Measurements from ENCODE around the gene IREB2. TPM values are rescaled to one million over a fixed set of nuclear protein-coding genes. Genes with fewer than 3 reads are reported as not detected.
"Not testable (repeated sequence)": the region's sequence is repeated elsewhere in the genome, so short reads cannot be mapped to it uniquely, and the experiment has no call there.

Gene IREB2, protein sequence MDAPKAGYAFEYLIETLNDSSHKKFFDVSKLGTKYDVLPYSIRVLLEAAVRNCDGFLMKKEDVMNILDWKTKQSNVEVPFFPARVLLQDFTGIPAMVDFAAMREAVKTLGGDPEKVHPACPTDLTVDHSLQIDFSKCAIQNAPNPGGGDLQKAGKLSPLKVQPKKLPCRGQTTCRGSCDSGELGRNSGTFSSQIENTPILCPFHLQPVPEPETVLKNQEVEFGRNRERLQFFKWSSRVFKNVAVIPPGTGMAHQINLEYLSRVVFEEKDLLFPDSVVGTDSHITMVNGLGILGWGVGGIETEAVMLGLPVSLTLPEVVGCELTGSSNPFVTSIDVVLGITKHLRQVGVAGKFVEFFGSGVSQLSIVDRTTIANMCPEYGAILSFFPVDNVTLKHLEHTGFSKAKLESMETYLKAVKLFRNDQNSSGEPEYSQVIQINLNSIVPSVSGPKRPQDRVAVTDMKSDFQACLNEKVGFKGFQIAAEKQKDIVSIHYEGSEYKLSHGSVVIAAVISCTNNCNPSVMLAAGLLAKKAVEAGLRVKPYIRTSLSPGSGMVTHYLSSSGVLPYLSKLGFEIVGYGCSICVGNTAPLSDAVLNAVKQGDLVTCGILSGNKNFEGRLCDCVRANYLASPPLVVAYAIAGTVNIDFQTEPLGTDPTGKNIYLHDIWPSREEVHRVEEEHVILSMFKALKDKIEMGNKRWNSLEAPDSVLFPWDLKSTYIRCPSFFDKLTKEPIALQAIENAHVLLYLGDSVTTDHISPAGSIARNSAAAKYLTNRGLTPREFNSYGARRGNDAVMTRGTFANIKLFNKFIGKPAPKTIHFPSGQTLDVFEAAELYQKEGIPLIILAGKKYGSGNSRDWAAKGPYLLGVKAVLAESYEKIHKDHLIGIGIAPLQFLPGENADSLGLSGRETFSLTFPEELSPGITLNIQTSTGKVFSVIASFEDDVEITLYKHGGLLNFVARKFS
- total RNA-seq: 73.4 and 80.5 TPM in 2 replicates

DNA sequence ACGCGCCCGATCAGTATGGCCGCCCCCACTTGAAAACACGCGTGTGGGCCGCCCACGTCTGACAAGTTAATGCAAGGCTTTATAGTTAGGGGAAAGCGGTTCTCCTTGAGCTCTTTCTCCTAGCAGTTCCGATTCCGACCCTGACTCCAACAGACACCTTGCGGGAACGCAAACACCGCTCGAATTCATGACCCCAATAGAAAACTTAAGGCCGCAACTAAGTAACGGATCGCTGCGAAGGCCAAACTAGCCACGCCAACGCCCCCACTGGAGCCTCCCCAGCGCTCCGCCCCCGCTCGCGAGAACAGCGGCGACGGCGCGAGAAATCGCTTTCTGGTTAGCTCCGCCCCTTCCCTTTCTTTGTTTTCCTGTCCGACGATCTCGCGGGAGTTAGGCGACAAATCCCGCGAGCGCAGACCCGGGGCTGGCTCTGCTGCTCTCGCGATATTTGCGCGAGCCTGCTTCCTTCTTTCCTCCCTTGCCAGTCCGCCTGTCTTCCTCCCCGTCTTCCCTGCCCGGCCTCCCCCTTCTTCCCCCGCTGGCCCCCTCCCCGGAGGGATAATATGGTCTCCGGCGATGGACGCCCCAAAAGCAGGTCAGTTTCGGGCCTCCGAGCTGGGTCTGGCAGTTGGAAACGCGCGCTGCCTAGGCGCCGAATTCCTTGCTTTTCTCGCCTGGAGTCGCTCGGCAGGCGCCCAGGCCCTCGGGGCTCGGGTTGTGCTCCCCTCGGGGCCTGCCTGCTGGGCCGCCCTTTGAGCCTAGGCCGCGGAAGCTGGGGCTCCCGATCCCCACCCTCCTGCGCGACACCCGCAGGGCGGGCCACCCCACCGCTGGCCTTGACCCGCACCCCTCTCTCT is at the start of gene IREB2:
Gene IREB2, plus strand, starts transcription at position 455 of the 857 bp plus-strand sequence. Its CDS starts 122 bp downstream, at position 577.
- intact Hi-C loops (cut with micrococcal nuclease): loop anchor here (1.0 to 5.0 kb wide), 8 partner anchors 44 to 434 kb away; partner anchors contain the start of genes DNAJA4, HYKK, IDH3A and MORF4L1

DNA sequence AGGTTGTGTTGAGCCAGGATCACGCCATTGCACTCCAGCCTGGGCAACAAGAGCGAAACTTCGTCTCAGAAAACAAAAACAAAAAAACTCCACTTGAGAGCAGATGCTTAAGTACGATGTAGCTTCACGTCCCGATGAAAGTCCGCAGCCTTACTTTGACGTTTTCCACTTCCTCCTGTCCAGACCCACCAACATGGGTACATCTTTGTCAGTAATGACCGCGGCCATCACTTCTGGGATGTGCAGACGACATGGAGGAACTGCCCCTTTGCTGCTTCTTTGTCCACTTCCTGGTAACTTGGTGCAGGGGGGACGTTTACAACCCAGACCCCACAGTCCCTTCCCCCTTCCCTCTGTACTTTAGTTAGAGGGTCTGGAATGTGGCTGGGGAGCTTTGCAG is 49.2 kb upstream of the IREB2 start:
- intact Hi-C loops (cut with micrococcal nuclease): no loop called here

- intact Hi-C loops (cut with micrococcal nuclease): no loop called here
Observed at GRCh38 chr15:78389322-78389721, 48.7 kb upstream of the IREB2 start.

DNA sequence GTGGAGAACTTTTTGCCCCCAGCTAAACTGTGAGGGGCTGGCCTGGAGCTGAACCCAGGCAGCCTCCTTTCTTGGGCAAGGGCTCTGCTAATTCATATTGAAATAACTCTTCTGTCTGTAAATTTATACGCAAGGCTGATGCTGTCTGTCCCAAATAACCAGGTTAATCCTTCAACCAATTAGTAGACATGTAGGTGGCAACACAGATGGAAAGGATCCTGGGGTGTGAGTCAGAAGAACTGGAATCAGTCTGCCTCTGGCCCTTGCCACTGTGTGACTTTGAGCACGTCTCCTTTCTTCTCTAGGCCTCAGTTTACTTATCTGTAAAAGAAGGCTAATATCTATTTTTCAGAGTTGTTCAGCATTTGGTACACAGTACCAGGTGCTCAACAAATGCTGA is 48.3 kb upstream of the IREB2 start:
- intact Hi-C loops (cut with micrococcal nuclease): no loop called here

DNA sequence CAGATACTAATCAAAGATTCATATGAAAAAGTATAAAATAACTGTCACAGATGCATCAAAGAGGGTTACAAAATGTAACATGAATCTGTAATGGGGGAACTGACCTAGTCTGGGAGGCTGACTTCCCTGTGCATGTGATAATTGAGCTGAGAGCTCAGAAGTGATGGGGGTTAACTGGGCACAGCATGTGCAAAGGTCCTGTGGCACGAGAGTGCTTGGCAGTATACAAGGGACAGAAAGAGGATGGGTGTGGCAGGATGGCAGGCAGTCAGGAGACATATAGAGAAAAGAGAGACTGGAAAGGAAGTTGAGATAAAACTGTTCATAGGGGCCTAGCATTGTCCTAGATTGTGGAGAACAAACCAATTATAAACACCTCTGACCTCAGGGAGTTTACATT is 47.8 kb upstream of the IREB2 start:
- intact Hi-C loops (cut with micrococcal nuclease): no loop called here

DNA sequence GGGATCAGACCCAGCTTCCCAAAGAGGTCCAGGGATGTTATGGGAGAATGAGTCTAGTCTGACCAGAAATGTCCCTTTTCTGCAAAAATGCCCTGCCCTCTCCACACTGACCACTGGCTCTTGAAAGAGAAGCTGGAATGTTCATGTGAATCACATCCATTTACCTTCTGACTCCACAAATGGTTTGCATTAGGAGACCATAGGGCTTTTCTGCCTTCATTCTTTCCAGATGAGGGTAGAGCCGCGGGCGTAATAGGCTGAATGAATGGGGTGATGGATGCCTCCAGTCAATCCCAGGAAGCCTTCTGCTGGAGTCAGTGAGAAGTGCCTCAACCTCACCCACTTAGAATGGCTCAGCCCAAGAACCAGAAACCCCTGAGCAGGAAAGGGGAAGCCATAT is 47.2 kb upstream of the IREB2 start:
- intact Hi-C loops (cut with micrococcal nuclease): no loop called here

DNA sequence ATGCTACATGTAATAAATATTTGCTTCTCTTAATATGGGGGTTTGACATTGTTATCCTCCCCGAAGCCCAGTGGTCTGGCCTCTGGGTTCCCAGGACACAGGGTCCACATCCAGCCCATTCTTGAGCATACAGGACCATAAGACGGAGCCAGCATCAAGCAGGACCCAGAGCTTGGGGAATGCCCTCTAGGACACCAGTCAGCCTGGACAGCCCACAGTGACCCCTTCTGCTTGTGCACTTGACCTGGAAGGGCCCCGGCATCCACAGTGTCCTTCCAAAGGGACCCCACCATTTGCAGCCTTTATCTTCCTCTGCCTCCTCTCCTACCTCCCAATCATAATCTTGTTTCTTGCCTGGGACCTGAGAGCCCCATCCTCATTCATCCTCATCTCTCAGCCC is 46.2 kb upstream of the IREB2 start:
- intact Hi-C loops (cut with micrococcal nuclease): no loop called here

- intact Hi-C loops (cut with micrococcal nuclease): no loop called here
Observed at GRCh38 chr15:78392430-78392829, 45.6 kb upstream of the IREB2 start.

GRCh38 chr15:78393137-78393536 is 44.9 kb upstream of the IREB2 start:
- intact Hi-C loops (cut with micrococcal nuclease): no loop called here

GRCh38 chr15:78394026-78394425 is 44.0 kb upstream of the IREB2 start:
- intact Hi-C loops (cut with micrococcal nuclease): no loop called here

DNA sequence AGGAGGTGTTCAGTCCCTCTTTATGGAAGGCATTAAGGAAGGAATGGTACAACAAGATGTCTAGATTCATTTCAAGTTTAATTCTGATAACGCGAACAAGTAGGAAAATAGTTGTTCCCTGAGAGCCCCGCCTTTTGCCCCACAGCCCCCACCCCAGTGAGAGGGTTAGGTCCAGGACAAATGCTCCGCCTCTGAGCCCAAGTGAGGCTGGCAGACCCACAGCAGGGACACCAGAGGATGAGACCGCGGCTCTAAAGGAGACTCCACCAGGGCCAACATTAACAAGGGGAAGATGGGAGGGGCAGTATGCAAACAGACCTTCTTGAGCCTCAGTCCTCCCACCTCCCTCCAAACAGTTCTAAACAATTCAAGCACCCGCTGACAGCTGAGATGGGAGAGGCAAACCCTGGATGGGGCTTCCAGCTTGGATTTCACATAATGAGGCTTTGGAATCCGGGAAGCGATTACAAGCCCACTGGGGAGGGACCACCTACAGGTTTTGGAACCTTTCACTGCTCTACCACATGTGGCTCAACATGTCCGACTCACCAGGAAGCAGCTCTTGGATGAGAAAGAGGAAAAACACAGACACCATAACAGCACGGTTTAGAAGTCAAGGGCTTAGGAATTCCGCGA is 42.9 kb upstream of the IREB2 start:
- intact Hi-C loops (cut with micrococcal nuclease): no loop called here

- intact Hi-C loops (cut with micrococcal nuclease): no loop called here
Observed at GRCh38 chr15:78396186-78396814, 41.7 kb upstream of the IREB2 start.

DNA sequence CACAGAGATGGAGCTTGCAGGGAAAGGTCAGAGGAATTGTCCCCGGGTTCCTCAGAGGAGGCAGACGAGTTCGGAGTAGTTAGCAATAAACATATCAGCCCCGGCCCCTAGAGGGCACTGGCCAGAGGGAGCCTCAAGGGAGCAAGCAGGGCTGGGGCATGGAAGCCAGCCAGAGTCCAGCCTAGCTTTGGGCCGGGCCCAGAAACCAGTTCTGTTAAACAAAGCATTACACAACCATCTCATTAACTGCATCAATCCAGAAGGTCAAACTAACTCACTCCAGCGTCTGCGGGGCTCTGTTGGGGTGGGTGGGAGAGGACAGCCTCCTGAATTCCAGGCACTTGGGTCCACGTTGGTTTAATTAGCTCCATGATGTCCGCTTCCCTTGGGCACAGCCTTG is 41.0 kb upstream of the IREB2 start:
- intact Hi-C loops (cut with micrococcal nuclease): no loop called here

DNA sequence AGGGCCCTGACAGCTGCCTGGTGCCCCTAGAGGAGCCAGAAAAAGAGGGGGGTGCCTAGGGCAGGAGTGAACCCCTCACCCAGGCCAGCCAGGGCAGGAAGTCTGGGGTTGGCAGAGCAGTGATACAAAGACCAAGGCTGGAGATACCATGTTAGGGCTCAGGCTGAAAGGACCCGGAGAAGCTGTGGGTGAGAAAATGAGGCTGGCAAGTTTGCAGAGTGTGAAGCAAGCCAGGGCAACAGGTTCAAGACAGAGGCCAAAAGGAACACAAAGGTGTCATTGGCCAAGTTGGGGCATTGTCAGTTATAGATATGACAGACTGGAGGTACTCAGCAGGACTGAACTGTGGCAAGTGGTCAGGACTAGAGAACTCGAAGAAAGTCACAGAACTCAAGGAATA is 40.6 kb upstream of the IREB2 start:
- intact Hi-C loops (cut with micrococcal nuclease): no loop called here

GRCh38 chr15:78398076-78398825 is 39.8 kb upstream of the IREB2 start:
- intact Hi-C loops (cut with micrococcal nuclease): no loop called here

- intact Hi-C loops (cut with micrococcal nuclease): no loop called here
Observed at GRCh38 chr15:78399091-78399490, 38.9 kb upstream of the IREB2 start.

- intact Hi-C loops (cut with micrococcal nuclease): no loop called here
Observed at GRCh38 chr15:78402061-78402610, 35.9 kb upstream of the IREB2 start.

DNA sequence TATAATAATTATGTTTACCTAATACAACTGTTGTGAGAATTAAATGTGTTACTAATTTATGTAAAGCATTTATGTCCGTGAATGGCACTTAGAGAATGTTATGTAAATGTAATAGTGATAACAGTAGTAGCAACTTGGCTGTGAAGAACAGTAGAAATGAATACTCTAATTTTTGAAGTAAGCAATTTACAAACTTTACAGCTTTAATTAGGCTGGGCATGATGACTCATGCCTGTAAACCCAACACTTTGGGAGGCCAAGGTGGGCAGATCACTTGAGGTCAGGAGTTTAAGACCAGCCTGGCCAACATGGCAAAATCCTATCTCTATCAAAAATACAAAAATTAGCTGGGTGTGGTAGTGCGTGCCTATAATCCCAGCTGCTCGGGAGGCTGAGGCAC is 33.9 kb upstream of the IREB2 start:
- intact Hi-C loops (cut with micrococcal nuclease): no loop called here

DNA sequence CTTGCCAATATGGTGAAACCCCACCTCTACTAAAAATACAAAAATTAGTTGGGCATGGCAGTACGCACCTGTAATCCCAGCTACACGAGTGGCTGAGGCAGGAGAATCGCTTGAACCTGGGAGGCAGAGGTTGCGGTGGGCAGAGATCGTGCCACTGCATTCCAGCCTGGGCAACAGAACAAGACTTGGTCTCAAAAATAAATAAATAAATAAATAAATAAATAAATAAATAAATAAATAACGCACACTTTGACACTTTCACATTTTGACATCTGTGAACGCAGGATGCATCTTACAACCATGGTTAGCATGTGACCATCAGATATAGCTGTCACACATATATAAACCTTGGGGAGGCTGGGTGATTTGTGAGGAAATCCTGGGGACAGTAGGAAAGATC is 33.2 kb upstream of the IREB2 start:
- intact Hi-C loops (cut with micrococcal nuclease): not testable (repeated sequence)
